Measurements from ENCODE around the gene DOC2B.

DNA sequence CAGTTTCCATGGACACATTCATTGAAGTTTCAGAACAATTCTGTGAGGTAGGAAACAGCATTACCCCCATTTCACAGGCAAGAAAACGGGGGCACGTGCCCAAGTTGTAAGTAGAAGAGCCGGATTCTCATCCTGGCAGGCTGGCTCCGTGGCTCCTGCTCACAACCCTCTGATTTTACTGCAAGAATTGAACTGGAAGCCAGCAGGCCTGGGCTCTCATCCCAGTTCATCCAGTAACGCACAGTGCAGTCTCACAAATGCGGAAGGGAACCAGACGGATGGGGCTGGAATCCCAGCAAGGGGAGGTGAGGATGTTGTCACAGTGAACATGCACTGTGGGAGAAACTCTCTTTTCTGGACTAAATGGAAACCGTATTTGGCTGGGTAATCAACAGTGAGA, 40.7 kb upstream of the DOC2B start:
- TF ChIP-seq, protein P1, sequence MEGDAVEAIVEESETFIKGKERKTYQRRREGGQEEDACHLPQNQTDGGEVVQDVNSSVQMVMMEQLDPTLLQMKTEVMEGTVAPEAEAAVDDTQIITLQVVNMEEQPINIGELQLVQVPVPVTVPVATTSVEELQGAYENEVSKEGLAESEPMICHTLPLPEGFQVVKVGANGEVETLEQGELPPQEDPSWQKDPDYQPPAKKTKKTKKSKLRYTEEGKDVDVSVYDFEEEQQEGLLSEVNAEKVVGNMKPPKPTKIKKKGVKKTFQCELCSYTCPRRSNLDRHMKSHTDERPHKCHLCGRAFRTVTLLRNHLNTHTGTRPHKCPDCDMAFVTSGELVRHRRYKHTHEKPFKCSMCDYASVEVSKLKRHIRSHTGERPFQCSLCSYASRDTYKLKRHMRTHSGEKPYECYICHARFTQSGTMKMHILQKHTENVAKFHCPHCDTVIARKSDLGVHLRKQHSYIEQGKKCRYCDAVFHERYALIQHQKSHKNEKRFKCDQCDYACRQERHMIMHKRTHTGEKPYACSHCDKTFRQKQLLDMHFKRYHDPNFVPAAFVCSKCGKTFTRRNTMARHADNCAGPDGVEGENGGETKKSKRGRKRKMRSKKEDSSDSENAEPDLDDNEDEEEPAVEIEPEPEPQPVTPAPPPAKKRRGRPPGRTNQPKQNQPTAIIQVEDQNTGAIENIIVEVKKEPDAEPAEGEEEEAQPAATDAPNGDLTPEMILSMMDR (IDR thresholded peaks at IDR 0.05), result no peak
- no peak for TF ChIP-seq EZH2phosphoT487 (IDR thresholded peaks at IDR 0.05)

Measured in neural progenitor cell (in vitro differentiated cells).